Measurements from ENCODE around the gene CALR3. TPM values are rescaled to one million over a fixed set of nuclear protein-coding genes. Genes with fewer than 3 reads are reported as not detected.

Gene CALR3
- total and polyA plus RNA-seq, 2 of the 8 experiments (the other 6 are each of a cell fraction or from before 2014, with no cell fraction given) = 0.11 to 0.32 TPM

- TF ChIP-seq CHD7 (IDR thresholded peaks at IDR 0.05; ENCODE audit: insufficient replicate concordance, low read length) (no peak), YY1 (IDR thresholded peaks at IDR 0.05; ENCODE audit: low read depth, low read length) (no peak), KDM1A (IDR thresholded peaks at IDR 0.05; ENCODE audit: borderline replicate concordance, low read length) (no peak), TAF1 (IDR thresholded peaks at IDR 0.05; ENCODE audit: low read depth, low read length) (no peak), HDAC2 (IDR thresholded peaks at IDR 0.05; ENCODE audit: borderline replicate concordance in 1 of 2, low read depth in 2 of 2, low read length in 2 of 2) (no peak), SP2 (IDR thresholded peaks at IDR 0.05; ENCODE audit: low read length) (no peak), SUZ12 (IDR thresholded peaks at IDR 0.05; ENCODE audit: low read length) (no peak), SAP30 (IDR thresholded peaks at IDR 0.05; ENCODE audit: insufficient read depth, insufficient replicate concordance, low read length) (no peak), ZNF274 (IDR thresholded peaks at IDR 0.05; ENCODE audit: borderline replicate concordance, extremely low read depth, low read length) (no peak), CREB1 (IDR thresholded peaks at IDR 0.05) (no peak), MAFK (IDR thresholded peaks at IDR 0.05; ENCODE audit: low read depth, low read length) (no peak)
Observed at GRCh38 chr19:16435238-16435917, 60.6 kb downstream of the CALR3 start (continued).

Measured in H1 (cell line).